Activated T-helper 1 cell treated with anti-CD3 and anti-CD28 coated beads, Interleukin-2, amount 50 U/mL, for 16 hours (primary cell): ENCODE data around the gene CACNA1C.

Experiments used
- DNase-seq, 2 donors: peaks; one replicate each; pipeline ENCODE4 v3.0.0-alpha.2; 2020; ENCODE audit warnings: low read depth in 1 of 2, low spot score in 1 of 2

The CACNA1C gene

GRCh38 chr12:2570562-2570961, 517.8 kb downstream of the CACNA1C start:
- DNase-seq: no peak

- no peak for DNase-seq
Observed at GRCh38 chr12:2574355-2574935, 521.7 kb downstream of the CACNA1C start.

- no peak for DNase-seq
Observed at GRCh38 chr12:2575245-2575644, 522.5 kb downstream of the CACNA1C start.

GRCh38 chr12:2578211-2578610, 525.4 kb downstream of the CACNA1C start:
- DNase-seq: no peak

- DNase-seq: no peak
Observed at GRCh38 chr12:2578772-2579171, 526.0 kb downstream of the CACNA1C start.

- DNase-seq: no peak
Observed at GRCh38 chr12:2580821-2581220, 528.0 kb downstream of the CACNA1C start.

- no peak for DNase-seq
Observed at GRCh38 chr12:2581293-2582045, 528.7 kb downstream of the CACNA1C start.

GRCh38 chr12:2582631-2583030, 529.8 kb downstream of the CACNA1C start:
- DNase-seq: no peak

GRCh38 chr12:2583091-2583497, 530.3 kb downstream of the CACNA1C start:
- no peak for DNase-seq

GRCh38 chr12:2583642-2584401, 531.0 kb downstream of the CACNA1C start:
- DNase-seq: no peak

- no peak for DNase-seq
Observed at GRCh38 chr12:2586156-2587038, 533.6 kb downstream of the CACNA1C start.

GRCh38 chr12:2588345-2588744, 535.6 kb downstream of the CACNA1C start:
- DNase-seq: no peak

- DNase-seq: no peak
Observed at GRCh38 chr12:2589381-2589780, 536.6 kb downstream of the CACNA1C start.

- DNase-seq: no peak
Observed at GRCh38 chr12:2593045-2593444, 540.3 kb downstream of the CACNA1C start.

GRCh38 chr12:2596441-2596840, 543.7 kb downstream of the CACNA1C start:
- no peak for DNase-seq

- DNase-seq: no peak
Observed at GRCh38 chr12:2605301-2605700, 552.5 kb downstream of the CACNA1C start.

GRCh38 chr12:2606186-2606910, 553.6 kb downstream of the CACNA1C start:
- no peak for DNase-seq

GRCh38 chr12:2607881-2608607, 555.3 kb downstream of the CACNA1C start:
- no peak for DNase-seq

- no peak for DNase-seq
Observed at GRCh38 chr12:2608608-2608945, 555.8 kb downstream of the CACNA1C start.

GRCh38 chr12:2609020-2609419, 556.2 kb downstream of the CACNA1C start:
- DNase-seq: no peak
